ENCODE data around the gene MEF2A.
"Not testable (repeated sequence)": the region's sequence is repeated elsewhere in the genome, so short reads cannot be mapped to it uniquely, and the experiment has no call there.

MEF2A gene

DNA sequence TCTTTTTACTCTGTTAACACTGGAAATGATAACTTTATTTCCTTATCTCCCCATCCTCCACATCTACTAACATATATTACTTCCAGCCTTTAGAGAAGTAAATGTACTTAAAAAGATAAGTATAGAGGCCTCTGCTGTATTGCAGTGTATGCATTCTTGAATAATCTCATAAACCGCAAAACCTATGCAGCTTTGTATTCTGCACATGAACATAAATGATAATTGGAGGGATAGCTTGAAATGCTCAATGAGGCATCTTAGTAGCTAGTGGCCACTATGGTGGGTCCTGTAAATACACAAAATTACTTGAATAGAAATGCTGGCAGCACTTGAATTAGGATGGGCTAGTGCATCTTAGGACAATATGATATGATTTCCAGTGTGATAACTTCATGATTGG is 90.4 kb downstream of the MEF2A start:
- no peak for DNase-seq

DNA sequence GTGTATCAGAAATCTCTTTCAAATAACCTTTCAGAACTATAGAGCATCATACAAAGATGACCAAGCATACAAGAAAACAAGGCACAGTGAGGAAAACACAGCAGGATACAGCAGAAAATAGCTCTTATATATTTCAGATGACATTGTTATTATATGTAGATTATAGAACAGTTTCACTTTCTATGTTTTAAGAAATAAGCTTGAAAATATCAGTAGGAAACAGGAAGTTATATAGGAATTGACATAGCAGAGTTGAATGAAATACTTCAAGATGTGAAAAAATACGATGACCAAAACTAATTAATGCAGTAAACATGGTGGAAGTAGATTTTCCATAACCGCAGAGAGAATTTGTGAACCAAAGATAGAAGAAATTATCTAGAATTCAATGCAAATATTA is 92.2 kb downstream of the MEF2A start:
- no peak for DNase-seq

DNA sequence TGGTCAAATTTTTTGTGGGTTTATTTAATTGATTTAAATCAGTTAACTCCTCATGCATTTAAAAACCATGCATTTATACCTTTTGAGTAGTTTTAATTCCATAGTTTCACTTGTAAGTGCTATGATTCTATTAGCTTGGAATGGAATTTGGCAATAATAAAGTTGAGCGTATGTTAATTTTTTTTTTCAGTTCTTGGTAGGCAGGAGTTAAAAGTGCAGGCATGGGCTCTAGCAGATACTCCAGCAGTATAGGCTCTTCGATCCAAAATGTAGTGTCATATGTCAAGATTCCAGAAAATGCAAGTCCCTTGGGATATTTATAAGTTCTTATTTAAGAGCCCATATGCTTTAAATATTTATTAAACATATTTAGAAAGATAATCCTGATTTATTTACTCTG is 97.1 kb downstream of the MEF2A start:
- no peak for DNase-seq

GRCh38 chr15:99666073-99666472 is 100.3 kb downstream of the MEF2A start:
- not testable (repeated sequence) for DNase-seq

DNA sequence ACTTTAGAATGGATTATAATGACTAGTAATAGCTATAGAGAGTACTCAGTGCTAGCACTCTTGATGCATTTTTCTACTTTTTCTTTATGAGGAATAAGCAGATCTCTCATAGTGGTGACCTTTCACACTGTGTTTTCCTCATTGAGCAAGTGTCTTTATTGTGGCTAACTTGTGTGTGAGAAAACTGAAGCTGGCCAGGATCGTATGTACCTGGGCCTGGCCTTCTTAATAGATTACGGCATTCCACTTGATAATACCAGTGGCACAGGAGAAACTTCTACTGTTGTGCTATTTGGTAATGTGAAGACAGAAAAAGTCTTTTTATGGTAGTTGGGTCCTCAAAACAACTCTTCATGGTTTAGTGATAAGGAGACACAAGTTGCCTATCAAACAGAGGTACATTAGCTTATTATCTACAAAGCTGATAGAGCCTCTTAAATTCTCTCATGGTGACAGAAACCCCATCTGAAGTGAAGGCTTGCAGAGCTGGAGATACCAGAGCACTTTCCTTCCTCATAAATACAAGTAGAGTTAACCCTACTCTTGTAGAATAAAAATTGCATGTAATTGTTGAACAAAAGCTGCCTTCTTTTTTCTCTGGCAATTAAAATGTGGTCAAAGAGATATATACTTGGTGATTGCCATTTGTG is 102.9 kb downstream of the MEF2A start:
- DNase-seq, result no peak

- no peak for DNase-seq
Measured at GRCh38 chr15:99669250-99669649, 103.5 kb downstream of the MEF2A start.

GRCh38 chr15:99671926-99672635 is 106.3 kb downstream of the MEF2A start:
- DNase-seq, result no peak

DNA sequence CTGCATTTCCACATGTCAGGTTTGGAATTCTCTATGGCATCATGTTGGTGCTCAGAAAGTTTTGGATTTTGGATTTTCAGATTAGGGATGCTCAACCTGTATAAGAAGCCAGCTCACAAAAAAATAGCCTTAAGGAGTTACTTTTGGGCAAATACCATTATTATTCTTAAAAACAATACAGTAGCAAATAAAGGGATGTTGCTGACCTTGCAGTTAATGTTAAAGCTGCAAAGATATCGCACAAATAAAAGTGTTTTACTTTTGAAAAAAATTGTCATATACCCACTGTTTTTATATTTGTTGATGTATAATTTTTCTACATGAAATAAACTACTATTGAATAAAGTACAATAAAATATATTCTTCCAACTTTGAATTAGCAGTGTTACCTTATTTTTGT is 107.3 kb downstream of the MEF2A start:
- DNase-seq, result no peak

- DNase-seq, result no peak
Measured at GRCh38 chr15:99674279-99674678, 108.5 kb downstream of the MEF2A start.

- no peak for DNase-seq
Measured at GRCh38 chr15:99677540-99678134, 111.9 kb downstream of the MEF2A start.

DNA sequence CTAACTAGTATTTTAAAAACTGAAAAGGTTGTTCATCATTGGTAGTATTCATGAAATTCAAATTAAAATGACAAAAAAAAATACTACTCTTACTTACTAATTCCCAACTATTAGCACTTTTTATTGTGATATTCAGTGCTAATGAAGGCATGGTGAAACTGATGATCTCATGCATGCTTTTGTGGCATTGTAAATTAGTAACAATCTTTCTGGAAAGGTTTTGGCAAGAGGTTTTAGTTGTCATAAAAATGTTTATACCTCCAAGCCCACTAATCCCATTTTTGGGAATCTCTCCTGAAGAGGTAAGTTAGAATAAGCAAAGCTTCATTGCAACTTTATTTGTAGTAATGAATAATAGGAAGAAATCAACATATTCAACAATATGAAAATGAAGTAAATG is 114.5 kb downstream of the MEF2A start:
- DNase-seq, result no peak

DNA sequence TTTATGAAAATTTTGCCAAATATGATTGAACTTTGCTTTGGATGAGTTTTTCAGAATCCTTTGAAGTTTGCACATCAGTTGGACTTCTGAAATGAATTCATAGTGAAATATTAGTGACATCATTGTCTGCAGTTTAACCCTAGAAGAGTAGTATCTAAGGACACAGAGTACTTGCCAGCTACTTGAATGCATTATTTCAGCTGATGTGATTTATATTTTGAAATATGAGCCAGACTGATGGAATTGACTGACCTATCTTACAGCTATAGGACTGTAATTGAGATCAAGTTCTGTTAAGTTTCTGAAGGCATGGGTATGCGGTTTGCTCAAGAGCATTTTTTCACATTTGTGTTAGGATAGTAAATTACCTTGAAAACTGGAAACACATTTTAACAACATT is 116.2 kb downstream of the MEF2A start:
- DNase-seq, result no peak

DNA sequence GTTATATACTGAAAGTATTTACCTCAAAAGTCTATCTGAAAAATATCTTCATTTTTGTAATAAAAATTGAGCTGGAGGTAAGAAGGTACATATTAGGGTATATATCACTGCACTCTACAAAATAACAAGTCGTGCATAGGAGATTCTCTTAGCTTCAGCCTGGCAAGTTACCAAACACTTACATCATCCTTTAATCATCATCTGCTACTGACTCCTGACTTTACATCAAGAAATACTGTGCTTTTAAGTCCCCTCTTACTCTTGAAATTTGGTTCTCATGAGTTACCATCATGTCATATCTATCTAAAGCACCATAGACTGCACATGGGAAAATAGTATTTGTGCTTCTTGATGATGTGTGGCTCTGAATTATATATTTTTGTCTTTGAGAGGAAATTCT is 116.7 kb downstream of the MEF2A start:
- no peak for DNase-seq

DNA sequence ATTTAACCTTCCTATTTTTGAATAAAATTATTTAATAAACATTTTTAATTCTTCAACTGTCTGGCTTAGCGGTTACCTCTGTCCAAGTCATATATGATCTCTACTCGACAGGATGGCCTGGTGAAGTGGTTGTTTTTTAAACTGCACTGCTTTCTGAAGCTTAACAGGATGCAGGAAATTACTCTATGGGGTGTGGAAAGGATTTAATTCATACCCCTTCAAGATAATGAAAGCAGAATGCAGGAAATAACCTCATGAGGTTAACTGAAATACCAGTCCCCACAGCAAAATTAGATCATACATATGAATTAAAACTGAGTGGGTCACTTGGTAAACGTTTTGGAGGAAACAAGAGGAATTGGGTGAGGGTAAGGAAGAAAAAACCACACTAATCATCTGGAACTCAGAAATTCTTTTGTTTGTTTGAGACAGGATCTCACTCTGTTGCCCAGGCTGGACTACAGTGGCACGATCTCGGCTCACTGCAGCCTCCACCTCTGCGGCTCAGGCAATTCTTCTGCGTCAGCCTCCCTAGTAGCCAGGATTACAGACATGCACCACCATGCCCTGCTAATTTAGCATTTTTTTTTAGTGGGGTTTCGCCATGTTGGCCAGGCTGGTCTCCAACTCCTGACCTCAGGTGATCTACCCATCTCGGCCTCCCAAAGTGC is 117.4 kb downstream of the MEF2A start:
- DNase-seq, result no peak

- no peak for DNase-seq
Measured at GRCh38 chr15:99686290-99686689, 120.5 kb downstream of the MEF2A start.

DNA sequence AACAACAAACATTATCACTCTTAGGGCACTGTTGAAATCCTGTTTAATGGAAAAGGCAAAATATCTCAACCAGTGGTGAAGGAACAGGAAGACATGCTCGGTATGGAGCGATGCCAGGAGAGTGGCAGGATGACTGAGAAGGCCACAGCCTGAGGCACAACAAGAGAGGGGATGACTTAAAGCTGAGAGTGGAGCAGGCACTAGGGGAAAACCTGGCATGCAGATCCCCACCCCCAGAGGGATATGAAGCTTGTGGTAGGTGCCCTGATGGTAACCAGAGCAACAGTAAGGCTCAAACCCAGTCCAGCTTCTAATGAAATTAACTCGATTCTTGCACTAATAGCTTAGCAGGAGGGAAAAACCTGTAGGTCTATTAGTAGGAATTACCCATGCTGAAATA is 127.0 kb downstream of the MEF2A start:
- DNase-seq, result no peak

- DNase-seq, result no peak
Measured at GRCh38 chr15:99696096-99696495, 130.3 kb downstream of the MEF2A start.

DNA sequence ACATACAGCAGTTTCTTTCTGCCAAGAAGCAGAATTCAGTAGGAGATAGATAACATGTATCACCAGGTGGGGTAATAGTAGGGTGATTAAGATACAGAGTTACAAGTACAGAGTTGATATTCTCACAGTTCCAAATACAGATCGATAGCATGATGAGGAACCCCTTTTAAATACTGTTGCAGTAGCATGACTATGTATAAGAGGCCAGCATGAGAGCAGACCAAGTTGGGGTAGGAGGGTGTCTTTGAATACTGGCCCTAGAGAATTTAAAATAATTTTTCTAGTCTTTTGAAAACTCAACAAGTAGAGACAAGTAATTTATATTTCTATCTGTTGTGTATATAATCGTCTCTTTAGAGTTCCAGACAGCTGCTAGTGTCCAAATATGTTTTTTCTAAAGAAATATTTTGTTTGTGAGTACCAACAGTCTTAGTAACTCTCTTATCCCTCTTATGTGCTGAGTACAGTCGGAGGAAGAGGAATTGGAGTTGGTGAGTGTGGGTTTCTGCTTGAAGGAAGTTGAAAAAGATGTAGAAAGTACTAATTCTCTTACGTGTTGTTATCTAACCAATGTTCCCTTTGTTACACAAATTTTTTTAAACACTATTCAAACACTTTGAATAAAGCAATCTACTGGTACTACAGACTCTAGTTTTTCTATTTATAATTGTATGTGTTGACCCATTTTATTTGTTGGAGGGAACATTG is 137.3 kb downstream of the MEF2A start:
- DNase-seq, result no peak

DNA sequence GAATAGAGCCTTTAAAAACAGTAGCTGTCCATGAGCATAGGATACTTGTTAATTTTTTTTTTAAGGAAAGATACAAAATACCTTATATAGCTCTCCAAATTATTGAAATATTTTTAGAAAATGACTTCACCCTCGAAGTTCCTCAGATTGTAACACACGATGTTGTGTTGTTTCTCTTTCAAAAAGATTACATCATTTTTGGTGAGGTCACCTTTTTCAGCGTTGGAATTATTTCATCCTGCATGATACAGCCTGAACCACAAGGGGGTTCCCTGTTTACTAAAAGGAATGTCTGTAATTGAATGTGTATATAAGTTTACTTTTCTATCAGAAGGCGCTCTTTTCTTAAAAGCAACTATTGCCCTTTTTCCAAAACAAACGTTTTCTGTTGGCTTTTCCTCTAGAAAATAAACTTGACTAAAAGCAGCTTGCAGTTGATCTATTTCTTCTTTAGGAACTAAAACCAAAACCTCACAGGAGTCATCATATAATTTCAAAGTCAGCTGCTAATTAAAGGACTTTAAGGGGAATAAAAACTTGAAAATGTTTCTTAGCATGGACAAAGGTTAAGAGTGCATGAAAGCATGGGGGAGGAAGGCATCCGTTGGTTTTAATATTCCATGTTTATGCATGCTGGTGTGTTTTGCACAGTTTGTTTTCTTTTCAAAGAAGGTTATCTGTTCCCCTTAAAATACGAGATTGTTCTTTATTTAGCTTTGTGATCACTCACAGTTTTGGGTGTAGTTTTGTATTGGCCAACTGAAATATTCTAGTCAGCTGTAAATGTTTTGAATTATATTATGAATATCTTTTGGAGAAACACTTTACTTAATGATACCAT is 138.0 kb downstream of the MEF2A start:
- DNase-seq, result no peak

DNA sequence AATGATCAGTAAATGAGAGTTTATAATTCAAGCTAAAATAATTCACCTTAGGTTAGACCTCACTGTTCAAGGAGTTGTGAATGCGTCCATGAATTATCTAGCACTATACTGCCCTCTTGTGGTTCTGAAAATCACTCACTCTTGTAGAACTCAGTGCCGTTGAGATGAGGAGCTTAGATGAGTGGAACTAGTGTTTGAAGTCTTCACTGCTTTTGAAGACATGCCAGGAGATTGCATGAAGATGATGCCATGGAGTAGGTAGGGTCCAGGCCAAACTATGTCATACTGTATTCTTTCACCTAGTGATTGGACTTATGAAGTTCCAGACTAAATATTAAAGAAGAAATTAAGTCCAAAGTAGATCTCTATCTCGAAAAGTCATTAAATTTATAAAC is 138.7 kb downstream of the MEF2A start:
- peak in 1 of 2 experiments; percentile 37 for DNase-seq

GRCh38 chr15:99706557-99707303 is 140.9 kb downstream of the MEF2A start:
- no peak for DNase-seq

All from NCI-H187 (cell line).